ENCODE data around the gene IVNS1ABP.
"Not testable (repeated sequence)": the region's sequence is repeated elsewhere in the genome, so short reads cannot be mapped to it uniquely, and the experiment has no call there.

The IVNS1ABP gene

DNA sequence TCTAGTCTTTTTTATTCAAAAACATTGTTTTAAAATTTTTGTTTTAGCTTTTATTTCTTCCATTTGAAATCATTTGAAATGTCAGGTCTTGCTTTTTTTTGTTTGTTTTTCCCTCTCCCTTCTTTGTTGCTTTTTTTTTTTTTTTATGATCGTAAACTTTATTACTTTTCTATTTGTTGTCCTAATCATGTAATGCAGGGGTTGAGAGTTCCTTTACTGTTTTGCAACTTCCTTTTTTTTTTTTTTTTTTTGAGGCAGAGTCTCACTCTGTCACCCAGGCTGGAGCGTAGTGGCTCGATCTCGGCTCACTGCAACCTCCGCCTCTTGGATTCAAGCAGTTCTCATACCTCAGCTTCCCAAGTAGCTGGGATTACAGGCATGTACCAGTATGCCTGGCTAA is 24.8 kb downstream of the IVNS1ABP start:
- DNase-seq (ENCODE audit: low read depth), result no peak

- no peak for DNase-seq (ENCODE audit: low read depth)
Measured at GRCh38 chr1:185291652-185292051, 25.4 kb downstream of the IVNS1ABP start.

GRCh38 chr1:185291159-185291558 is 25.9 kb downstream of the IVNS1ABP start:
- no peak for DNase-seq (ENCODE audit: low read depth)

DNA sequence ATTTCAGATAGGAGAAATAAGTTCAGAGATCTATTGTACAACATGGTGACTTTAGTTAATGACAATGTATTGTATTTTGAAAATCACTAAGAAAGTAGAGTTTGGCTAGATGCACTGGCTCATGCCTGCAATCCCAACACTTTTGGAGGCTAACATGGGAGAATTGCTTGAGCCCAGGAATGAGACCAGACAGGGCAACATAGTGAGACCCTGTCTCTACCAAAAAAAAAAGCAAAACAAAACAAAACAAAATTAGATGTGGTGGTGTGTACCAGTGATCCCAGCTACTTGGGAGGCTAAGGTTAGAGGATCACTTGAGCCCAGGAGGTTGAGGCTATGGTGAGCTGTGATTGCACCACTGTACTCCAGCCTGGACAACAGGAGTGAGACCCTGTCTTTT is 27.2 kb downstream of the IVNS1ABP start:
- no peak for DNase-seq (ENCODE audit: low read depth)

GRCh38 chr1:185288435-185288834 is 28.6 kb downstream of the IVNS1ABP start:
- DNase-seq (ENCODE audit: low read depth), result no peak

GRCh38 chr1:185287451-185287850 is 29.6 kb downstream of the IVNS1ABP start:
- DNase-seq (ENCODE audit: low read depth), result no peak

GRCh38 chr1:185284533-185285276 is 32.3 kb downstream of the IVNS1ABP start:
- DNase-seq (ENCODE audit: low read depth), result no peak

DNA sequence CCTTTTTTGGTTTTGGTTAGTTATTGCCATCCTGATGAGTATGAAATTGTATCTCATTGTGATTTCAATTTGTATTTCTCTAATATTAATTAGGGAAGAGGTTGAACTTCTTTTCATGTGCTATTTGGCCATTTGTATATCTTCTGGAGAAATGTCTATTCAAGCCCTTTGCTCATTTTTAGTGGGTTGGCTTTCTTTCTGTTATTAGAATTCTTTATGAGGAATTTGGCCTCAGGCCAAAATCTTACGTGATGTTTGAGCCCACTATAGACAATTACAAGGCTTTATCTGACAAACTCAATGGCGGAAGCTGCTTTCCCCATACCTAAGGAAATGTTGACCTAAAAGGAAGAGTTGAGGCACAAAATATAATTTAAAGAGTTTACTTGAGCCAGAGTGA is 32.9 kb downstream of the IVNS1ABP start:
- DNase-seq (ENCODE audit: low read depth), result no peak

GRCh38 chr1:185281245-185281644 is 35.8 kb downstream of the IVNS1ABP start:
- no peak for DNase-seq (ENCODE audit: low read depth)

GRCh38 chr1:185280589-185280988 is 36.5 kb downstream of the IVNS1ABP start:
- DNase-seq (ENCODE audit: low read depth), result no peak

DNA sequence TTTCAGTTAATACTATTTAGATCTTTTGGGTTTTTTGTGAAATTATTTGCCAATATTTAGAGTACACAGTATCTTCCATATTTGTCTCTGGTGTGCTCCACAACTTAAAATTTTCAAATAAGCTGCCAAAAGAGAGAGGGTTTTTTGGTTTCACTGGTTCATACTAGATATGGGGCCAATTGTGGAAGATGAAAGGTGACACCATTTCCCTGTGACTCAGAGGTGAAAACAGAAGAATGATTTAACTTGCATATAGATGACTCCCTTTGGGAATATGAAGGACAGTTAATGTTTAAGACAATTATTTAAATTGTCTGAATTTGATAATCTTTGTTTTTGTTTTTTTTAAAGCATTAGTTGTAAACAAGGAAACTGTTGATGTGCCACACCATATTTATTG is 37.5 kb downstream of the IVNS1ABP start:
- no peak for DNase-seq (ENCODE audit: low read depth)

DNA sequence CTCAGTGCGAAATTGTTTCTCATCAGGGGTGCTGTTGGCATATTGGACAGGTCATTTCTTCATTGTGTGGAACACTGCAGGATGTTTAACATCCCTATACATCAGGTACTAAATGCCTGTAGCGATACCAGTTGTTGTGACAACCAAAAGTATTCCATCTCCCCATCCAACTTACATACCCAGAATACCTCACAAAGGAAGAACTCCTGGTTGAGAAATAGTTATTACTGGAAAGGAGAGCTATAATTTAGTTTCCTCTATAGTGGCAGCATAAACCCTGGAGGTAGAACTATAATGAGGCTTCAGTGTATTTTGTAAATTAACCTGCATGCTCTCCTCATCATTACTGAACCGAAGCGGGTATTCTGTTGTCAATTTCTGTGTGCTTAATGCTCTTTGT is 45.1 kb downstream of the IVNS1ABP start:
- no peak for DNase-seq (ENCODE audit: low read depth)

DNA sequence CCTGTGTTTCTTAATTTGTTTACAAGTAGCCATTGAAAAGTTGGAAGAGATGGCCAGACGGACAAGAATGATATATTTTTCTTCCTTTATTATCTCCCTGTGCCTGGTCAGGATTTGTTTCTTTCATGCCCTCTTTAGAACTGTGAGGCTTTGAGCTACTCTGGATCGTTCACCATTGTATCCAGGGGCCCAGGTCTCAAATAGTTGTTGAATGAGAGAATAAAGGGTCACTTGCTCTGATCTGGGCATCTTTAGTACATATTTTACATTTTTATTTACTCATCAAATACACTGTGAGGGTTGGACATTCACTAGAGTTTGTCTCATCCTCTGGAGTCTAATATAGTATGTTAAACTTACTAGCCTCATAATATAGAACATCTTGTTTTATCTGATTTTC is 48.7 kb downstream of the IVNS1ABP start:
- DNase-seq (ENCODE audit: low read depth), result no peak

- no peak for DNase-seq (ENCODE audit: low read depth)
Measured at GRCh38 chr1:185267701-185268100, 49.3 kb downstream of the IVNS1ABP start.

DNA sequence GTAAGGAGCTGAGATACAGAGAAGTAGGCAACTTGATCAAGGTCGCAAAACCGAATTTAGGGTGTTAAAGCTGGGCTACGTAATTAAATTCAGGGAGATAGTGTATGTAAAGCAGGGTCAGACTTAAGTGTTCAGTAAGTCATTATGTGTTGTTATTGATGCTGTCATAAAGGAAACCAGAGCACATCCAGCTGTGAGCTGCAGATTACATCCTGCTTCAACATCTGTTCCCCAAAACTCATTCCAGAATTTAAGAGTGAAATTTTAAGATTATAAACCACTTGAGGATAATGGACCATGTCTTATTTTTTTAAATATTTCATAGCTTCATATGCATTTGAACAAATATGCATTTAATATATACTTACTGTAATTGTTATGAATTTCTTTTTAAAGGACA is 49.7 kb downstream of the IVNS1ABP start:
- no peak for DNase-seq (ENCODE audit: low read depth)

DNA sequence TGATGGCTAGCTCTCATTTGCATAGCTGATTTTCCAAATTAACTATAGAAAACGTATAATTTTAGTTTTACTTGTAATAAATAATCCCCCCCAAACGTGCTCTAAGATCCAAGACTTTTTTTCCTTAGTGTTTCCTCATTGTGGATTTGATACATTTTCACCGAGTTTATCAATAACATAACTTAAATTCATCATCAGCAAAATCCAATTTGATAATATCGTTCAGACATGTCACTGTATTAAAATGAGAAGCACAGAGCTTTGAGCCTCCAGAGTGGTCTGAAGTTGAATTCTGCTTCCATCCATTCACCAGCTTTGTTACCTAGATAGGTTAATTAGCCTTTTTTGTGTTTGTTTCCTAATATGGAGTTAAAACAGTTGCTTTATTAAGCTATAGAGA is 51.7 kb downstream of the IVNS1ABP start:
- DNase-seq (ENCODE audit: low read depth), result no peak

- no peak for DNase-seq (ENCODE audit: low read depth)
Measured at GRCh38 chr1:185263780-185264179, 53.3 kb downstream of the IVNS1ABP start.

DNA sequence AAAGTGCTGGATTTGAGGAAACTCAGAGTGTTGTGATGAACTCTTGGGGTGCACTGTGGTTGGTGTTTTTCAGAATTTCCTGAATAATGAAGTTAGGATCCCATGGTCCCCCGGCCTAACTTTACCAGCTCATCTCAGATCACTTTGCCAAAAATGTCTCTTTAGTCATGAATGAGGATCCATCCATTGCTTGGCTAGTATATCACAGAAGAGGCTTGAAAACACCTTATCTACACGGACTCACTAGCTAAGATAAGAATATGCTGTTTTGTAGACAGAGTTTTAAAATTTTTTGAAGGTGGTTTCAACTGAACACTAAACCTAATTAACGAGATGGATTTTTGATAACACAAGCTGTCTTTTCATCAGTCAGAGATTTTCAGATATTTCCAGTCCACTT is 53.8 kb downstream of the IVNS1ABP start:
- no peak for DNase-seq (ENCODE audit: low read depth)

- no peak for DNase-seq (ENCODE audit: low read depth)
Measured at GRCh38 chr1:185262151-185262550, 54.9 kb downstream of the IVNS1ABP start.

- DNase-seq (ENCODE audit: low read depth), result no peak
Measured at GRCh38 chr1:185260611-185261010, 56.4 kb downstream of the IVNS1ABP start.

DNA sequence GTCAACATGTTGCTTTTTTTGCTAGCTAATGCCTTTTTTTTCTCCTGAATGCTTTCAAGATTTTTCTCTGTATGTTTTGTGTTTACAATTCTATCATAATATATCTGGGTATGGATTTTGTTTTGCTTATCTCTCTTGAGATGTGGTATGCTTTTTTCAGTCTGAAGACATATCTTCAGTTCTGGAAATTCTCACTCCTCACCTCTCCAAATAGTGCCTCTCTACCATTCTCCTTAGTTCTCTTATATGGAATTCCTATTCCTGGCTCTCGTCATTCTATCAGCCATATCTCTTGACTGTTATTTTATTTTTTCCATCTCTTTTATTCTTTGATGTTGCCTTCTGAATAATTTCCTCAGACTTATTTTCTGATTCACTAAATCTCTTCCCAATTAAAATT is 58.4 kb downstream of the IVNS1ABP start:
- no peak for DNase-seq (ENCODE audit: low read depth)

DNA sequence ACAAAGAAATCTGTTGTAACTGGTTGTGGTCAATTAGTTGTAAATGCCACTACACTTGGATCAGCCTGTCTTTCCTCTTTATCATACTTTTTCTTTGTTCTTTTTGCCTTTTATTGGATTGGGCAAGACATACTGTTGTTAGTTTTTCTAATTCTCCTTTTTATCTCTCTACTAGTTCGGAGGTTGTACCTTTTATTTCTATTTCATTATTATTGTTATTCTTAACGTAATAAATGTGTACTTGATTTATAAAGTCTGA is 59.2 kb downstream of the IVNS1ABP start:
- no peak for DNase-seq (ENCODE audit: low read depth)

DNA sequence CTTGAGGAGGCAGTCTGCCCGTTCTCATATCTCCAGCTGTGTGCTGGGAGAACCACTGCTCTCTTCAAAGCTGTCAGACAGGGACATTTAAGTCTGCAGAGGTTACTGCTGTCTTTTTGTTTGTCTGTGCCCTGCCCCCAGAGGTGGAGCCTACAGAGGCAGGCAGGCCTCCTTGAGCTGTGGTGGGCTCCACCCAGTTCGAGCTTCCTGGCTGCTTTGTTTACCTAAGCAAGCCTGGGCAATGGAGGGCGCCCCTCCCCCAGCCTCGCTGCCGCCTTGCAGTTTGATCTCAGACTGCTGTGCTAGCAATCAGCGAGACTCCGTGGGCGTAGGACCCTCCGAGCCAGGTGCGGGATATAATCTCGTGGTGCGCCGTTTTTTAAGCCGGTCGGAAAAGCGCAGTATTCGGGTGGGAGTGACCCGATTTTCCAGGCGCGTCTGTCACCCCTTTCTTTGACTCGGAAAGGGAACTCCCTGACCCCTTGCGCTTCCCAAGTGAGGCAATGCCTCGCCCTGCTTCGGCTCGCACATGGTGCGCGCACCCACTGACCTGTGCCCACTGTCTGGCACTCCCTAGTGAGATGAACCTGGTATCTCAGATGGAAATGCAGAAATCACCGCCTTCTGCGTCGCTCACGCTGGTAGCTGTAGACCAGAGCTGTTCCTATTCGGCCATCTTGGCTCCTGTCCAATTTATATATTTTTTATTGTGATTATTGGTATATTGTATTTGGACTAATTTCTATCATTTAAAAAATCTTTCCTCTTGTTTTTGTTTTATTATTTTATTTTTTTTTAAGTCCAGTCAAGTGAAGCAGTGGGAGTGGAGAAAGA is 59.7 kb downstream of the IVNS1ABP start:
- DNase-seq (ENCODE audit: low read depth), result not testable (repeated sequence)

GRCh38 chr1:185255595-185255994 is 61.4 kb downstream of the IVNS1ABP start:
- DNase-seq (ENCODE audit: low read depth), result not testable (repeated sequence)

Data from activated T-helper 1 cell treated with Interleukin-2 at 50 U/mL for 16 hours (primary cell).